ENCODE measurements around the gene ZNF827.

- TF ChIP-seq CTCF (tag by site-specific recombination; IDR thresholded peaks at IDR 0.05) (no peak), ZBTB44 (tag by site-specific recombination; IDR thresholded peaks at IDR 0.05) (no peak), ZNF214 (tag by site-specific recombination; IDR thresholded peaks at IDR 0.05; ENCODE audit: borderline replicate concordance) (no peak), ZNF777 (tag by site-specific recombination; IDR thresholded peaks at IDR 0.05; ENCODE audit: borderline replicate concordance) (no peak), TRIM28 (IDR thresholded peaks at IDR 0.05; ENCODE audit: borderline replicate concordance, low read length) (no peak), YY2 (tag by site-specific recombination; IDR thresholded peaks at IDR 0.05) (no peak)
Measured at GRCh38 chr4:145723336-145723735, 215.3 kb downstream of the ZNF827 start.

Data from HEK293 (cell line).